Neuronal stem cell (in vitro differentiated cells): ENCODE data around the gene SIK1.
A peak's percentile ranks its signal among the peaks of the same experiment; 100 is the strongest.
"Not testable (repeated sequence)": the region's sequence is repeated elsewhere in the genome, so short reads cannot be mapped to it uniquely, and the experiment has no call there.

Source experiments
- DNase-seq: peaks from one replicate; pipeline ENCODE4 v3.0.0-alpha.2; 2013; ENCODE audit warnings: low spot score
- H2AFZ ChIP-seq: one replicate; pipeline ENCODE4 v1.6.1; 2013; ENCODE audit warnings: mild to moderate bottlenecking, low read length, inconsistent platforms
- H2AK5ac ChIP-seq: 2 replicates; pipeline ENCODE4 v1.6.1; 2013; ENCODE audit warnings: low read depth, mild to moderate bottlenecking, inconsistent platforms, low read length, moderate library complexity, mixed read lengths
- H2BK120ac ChIP-seq: 2 replicates; pipeline ENCODE4 v1.6.1; 2013; ENCODE audit warnings: low read depth, mild to moderate bottlenecking, inconsistent platforms, low read length, moderate library complexity, mixed read lengths
- H2BK12ac ChIP-seq: one replicate; pipeline ENCODE4 v1.6.1; 2013; ENCODE audit warnings: low read length, inconsistent platforms
- H2BK15ac ChIP-seq: 2 replicates; pipeline ENCODE4 v1.6.1; 2013; ENCODE audit warnings: mild to moderate bottlenecking, low read length, inconsistent platforms, mixed read lengths
- H2BK5ac ChIP-seq: one replicate; pipeline ENCODE4 v1.6.1; 2013; ENCODE audit warnings: inconsistent platforms, mild to moderate bottlenecking, low read length, moderate library complexity
- H3K14ac ChIP-seq: one replicate; pipeline ENCODE4 v1.6.1; 2013; ENCODE audit warnings: low read length, inconsistent platforms
- H3K18ac ChIP-seq: 2 replicates; pipeline ENCODE4 v1.6.1; 2013; ENCODE audit warnings: low read length, inconsistent platforms
- H3K23ac ChIP-seq: 2 replicates; pipeline ENCODE4 v1.6.1; 2013; ENCODE audit warnings: low read depth, mild to moderate bottlenecking, mixed read lengths, low read length, inconsistent platforms; ENCODE audit not compliant: poor library complexity
- H3K27ac ChIP-seq: replicated peaks from 3 replicates; pipeline ENCODE4 v1.5.1; 2013; ENCODE audit warnings: low read length, inconsistent platforms
- H3K27me3 ChIP-seq, 3 experiments: 2 replicates each; pipeline ENCODE4 v1.6.1; 2013; ENCODE audit warnings: low read length in 3 of 3, mild to moderate bottlenecking in 2 of 3, inconsistent platforms in 1 of 3, low read depth in 1 of 3, mixed read lengths in 1 of 3, moderate library complexity in 1 of 3; ENCODE audit not compliant: control insufficient read depth in 3 of 3, insufficient read depth in 3 of 3
- H3K36me3 ChIP-seq, 2 donors: replicated peaks in 1 of 2; 2 replicates each; pipeline ENCODE4 v1.6.1; 2013; ENCODE audit warnings: low read length in 2 of 2; ENCODE audit not compliant: control insufficient read depth in 2 of 2, insufficient read depth in 2 of 2
- H3K4ac ChIP-seq: 2 replicates; pipeline ENCODE4 v1.6.1; 2013; ENCODE audit warnings: inconsistent platforms, mild to moderate bottlenecking, low read length, moderate library complexity
- H3K4me1 ChIP-seq, 2 donors: 1 replicate in 1 of 2; 2 replicates in 1 of 2; pipeline ENCODE4 v1.6.1; 2013; ENCODE audit warnings: low read length in 2 of 2, low read depth in 1 of 2; ENCODE audit not compliant: control insufficient read depth in 2 of 2, insufficient read depth in 1 of 2
- H3K4me2 ChIP-seq: one replicate; pipeline ENCODE4 v1.6.1; 2013; ENCODE audit warnings: mild to moderate bottlenecking, low read length, inconsistent platforms; ENCODE audit not compliant: insufficient read depth, poor library complexity, severe bottlenecking
- H3K4me3 ChIP-seq, 2 donors: 2 replicates each; pipeline ENCODE4 v1.5.1; 2013; ENCODE audit warnings: low read length in 2 of 2, mild to moderate bottlenecking in 2 of 2, inconsistent platforms in 1 of 2, moderate library complexity in 1 of 2
- H3K79me1 ChIP-seq: one replicate; pipeline ENCODE4 v1.6.1; 2013; ENCODE audit warnings: low read depth, mild to moderate bottlenecking, inconsistent platforms, low read length, moderate library complexity
- H3K9ac ChIP-seq: one replicate; pipeline ENCODE4 v1.6.1; 2013; ENCODE audit warnings: mild to moderate bottlenecking, low read depth, low read length, inconsistent platforms; ENCODE audit not compliant: poor library complexity
- H3K9me3 ChIP-seq, 2 donors: replicated peaks in 1 of 2; 2 replicates each; pipeline versions ENCODE3 to v1.6.1; 2013; ENCODE audit warnings: low read length in 2 of 2, mild to moderate bottlenecking in 2 of 2, inconsistent platforms in 1 of 2, low read depth in 1 of 2, mixed read lengths in 1 of 2, moderate library complexity in 1 of 2; ENCODE audit not compliant: control insufficient read depth in 2 of 2, insufficient read depth in 1 of 2
- H4K8ac ChIP-seq: one replicate; pipeline ENCODE4 v1.6.1; 2013; ENCODE audit warnings: low read depth, mild to moderate bottlenecking, inconsistent platforms, low read length, moderate library complexity
- H4K91ac ChIP-seq: one replicate; pipeline ENCODE4 v1.6.1; 2013; ENCODE audit warnings: low read length, low read depth, mild to moderate bottlenecking, inconsistent platforms; ENCODE audit not compliant: poor library complexity
- WGBS, 2 donors: extraction: QIAGEN DNeasy Blood & Tissue Kit; methylation state at CpG; one replicate each; pipeline ENCODE4 v1.1.7; 2013; ENCODE audit warnings: missing lambda C conversion rate in 2 of 2, mixed read lengths in 1 of 2; ENCODE audit not compliant: insufficient read length in 2 of 2, insufficient replicate concordance in 1 of 2; ENCODE audit errors: extremely low coverage in 2 of 2; 5-methylcytosine and 5-hydroxymethylcytosine counted together

Gene SIK1

DNA sequence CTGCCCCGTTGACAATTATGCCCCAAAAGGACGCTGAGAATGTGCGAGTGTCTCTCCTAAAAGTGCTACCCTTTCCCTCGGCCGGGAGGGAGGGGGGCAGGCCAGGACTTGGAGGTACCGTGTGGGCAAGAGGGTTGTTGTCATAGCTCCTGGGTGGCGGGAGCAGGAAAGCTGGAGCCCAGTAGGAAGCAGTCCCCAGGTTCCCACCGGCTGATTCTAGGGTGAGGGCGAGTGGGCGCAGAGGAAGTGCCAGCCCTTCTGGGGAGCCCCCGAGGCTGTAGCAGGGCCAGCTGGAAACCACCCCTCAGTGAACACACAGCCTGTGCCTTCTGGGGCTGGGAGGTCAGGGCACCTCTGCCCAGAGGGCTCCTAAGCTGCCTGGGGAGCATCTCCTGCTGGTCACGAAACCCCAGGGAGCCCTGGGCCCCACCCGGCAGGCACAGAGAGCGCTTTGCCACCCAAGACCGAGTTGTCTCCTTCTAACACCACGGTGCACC, 47.3 kb downstream of the SIK1 start:
- H3K4me3 ChIP-seq, DNase-seq, H3K9ac ChIP-seq, H4K8ac ChIP-seq, H3K79me1 ChIP-seq, H3K27me3 ChIP-seq, H3K9me3 ChIP-seq, H2AK5ac ChIP-seq, H3K4ac ChIP-seq, H2BK15ac ChIP-seq, H3K36me3 ChIP-seq, H2BK5ac ChIP-seq, H2BK12ac ChIP-seq, H4K91ac ChIP-seq, H2BK120ac ChIP-seq, H3K14ac ChIP-seq, H3K18ac ChIP-seq, H3K27ac ChIP-seq, H3K4me1 ChIP-seq, H3K4me2 ChIP-seq, H2AFZ ChIP-seq, H3K23ac ChIP-seq: not testable (repeated sequence)
- WGBS, 2 donors, result no CpG with 5 or more reads among the region's 16 CpGs

DNA sequence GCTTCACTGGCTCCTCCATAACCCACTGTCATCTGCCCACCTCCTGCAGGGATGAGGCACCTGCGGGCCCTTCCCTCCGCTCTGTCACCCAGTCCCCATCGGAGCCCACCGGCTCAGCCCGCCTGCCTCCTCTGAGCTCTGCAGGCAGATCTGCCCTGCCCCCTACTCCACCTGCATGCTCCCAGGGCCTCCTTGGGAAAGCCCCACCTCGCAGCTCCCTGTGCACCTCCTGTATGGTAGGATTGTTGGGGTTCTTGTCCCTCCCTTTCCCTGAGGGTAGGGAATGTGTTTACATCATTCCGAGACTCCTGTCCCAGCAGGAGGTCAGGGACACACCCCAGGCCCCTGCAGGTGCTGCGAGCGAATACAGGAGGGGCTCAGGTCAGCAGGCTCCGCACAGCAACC, 50.5 kb downstream of the SIK1 start:
- WGBS, 2 donors, result no CpG with 5 or more reads among the region's 10 CpGs
- H3K18ac ChIP-seq, result no peak overlapping the region
- no peak overlapping the region for H3K4ac ChIP-seq
- H2BK120ac ChIP-seq, result peak overlapping the region; percentile 87
- peak overlapping the region; percentile 94 for H2BK12ac ChIP-seq
- H3K27ac ChIP-seq, result no peak overlapping the region
- H3K9me3 ChIP-seq, result no peaks in the 10 kb centered on the region
- H3K4me2 ChIP-seq, result no peak overlapping the region
- peak overlapping the region; percentile 72 for H4K8ac ChIP-seq
- peak overlapping the region; percentile 21 for H3K9ac ChIP-seq
- no peaks in the 10 kb centered on the region for H3K79me1 ChIP-seq
- no peak overlapping the region for H4K91ac ChIP-seq
- peak overlapping the region; percentile 96 for H2AK5ac ChIP-seq
- no peaks in the 10 kb centered on the region for H3K27me3 ChIP-seq
- no peaks in the 10 kb centered on the region for H3K36me3 ChIP-seq
- no peak for DNase-seq
- H3K14ac ChIP-seq, result no peak overlapping the region
- H2AFZ ChIP-seq, result no peak overlapping the region
- H3K4me3 ChIP-seq, result no peak overlapping the region
- peak overlapping the region; percentile 48 for H2BK5ac ChIP-seq
- H3K23ac ChIP-seq, result no peak overlapping the region
- H2BK15ac ChIP-seq, result peak overlapping the region; percentile 67
- peaks cover 0 to 1% of the 10 kb centered on the region in 2 donors for H3K4me1 ChIP-seq

DNA sequence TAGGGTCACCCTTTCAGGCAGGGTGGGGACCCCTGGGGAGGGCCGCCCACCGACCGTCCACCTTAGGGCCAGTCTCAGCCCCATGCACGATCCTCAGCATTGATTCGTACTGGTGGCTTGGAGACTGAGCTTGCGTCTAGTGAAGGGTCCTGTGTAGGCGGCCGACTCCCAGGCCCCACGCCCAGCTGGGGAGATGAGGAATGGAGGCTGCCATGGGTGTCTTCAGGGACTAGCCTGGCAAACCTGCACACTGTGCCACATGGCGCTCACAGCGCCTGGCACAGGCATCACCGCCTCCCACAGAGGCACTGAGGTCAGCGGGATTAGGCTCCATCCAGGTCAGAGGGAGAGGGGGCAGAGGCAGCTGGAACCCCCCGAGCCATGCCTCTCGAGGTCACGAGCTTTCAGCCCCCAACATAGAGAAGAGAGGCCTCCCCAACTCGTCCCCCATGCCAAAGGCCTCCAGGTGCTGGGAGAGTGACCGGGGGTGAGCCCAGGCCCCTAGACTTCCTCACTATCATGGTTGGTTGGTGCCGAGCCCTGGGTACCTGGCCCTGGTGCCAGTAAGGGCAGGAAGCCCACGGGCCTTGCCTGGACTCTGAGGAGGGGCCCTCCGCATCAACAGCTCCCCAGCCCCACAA, 51.0 kb downstream of the SIK1 start:
- Histone ChIP-seq H3K36me3 (no peaks in the 10 kb centered on the region), H2BK12ac (peak overlapping the region; percentile 94), H4K91ac (no peak overlapping the region), H3K9me3 (no peaks in the 10 kb centered on the region), H3K23ac (no peak overlapping the region), H2BK15ac (peak overlapping the region; percentile 98), H3K4me1 (peaks cover 0 to 4% of the 10 kb centered on the region in 2 donors), H3K27me3 (no peaks in the 10 kb centered on the region), H3K79me1 (no peaks in the 10 kb centered on the region), H3K9ac (no peak overlapping the region), H2AFZ (no peak overlapping the region), H4K8ac (peak overlapping the region; percentile 72), H3K27ac (no peak overlapping the region), H3K4ac (no peak overlapping the region), H2BK5ac (peak overlapping the region; percentile 48), H2AK5ac (peak overlapping the region; percentile 96), H3K4me2 (no peak overlapping the region), H2BK120ac (peak overlapping the region; percentile 98), H3K18ac (peak overlapping the region; percentile 5), H3K14ac (peak overlapping the region; percentile 47), H3K4me3 (no peak overlapping the region)
- WGBS, 2 donors, result no CpG with 5 or more reads among the region's 21 CpGs
- DNase-seq, result no peak

DNA sequence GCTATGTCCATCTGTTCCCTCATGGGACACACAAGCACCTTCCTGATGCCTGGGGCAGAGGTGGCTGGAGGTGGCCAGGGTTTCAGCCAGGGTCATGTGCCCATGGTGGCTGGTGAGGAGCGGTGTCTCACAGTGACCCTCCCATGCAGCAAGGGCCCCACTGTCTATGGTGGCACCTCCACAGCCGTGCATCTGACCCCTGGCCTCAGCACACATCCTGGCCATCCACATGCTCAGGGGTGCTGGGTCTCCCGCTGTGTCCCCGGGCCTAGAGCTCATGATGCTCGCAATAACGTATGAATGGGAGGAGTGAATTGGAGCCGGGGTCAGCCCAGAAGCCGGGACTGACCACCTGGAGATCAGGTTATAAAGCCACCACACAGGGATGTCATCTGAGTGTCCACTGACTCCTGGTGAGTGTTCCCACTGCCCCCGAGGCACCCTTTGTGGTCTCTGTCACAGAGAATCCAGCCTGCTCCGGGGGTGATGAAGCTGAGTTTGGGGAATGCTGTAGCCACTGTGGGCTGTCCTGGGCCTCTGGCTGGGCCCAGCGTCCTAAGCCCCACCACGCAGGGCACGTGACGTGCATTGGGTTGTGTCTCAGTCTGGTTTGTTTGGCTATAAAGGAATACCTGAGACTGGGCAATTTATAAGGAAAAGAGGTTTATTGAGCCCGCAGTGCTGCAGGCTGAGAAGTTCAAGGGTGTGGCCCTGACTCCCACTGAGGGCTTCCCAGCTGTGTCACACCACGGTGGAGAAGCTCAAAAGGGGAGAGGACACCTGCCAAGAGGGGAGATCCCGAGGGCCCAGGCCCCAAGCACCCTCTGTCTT, 51.7 kb downstream of the SIK1 start:
- Histone ChIP-seq H3K9me3 (no peaks in the 10 kb centered on the region), H3K79me1 (no peaks in the 10 kb centered on the region), H2BK5ac (peak overlapping the region; percentile 53), H2AFZ (no peak overlapping the region), H3K9ac (no peak overlapping the region), H4K8ac (no peak overlapping the region), H3K23ac (peak overlapping the region; percentile 85), H2BK120ac (peak overlapping the region; percentile 98), H2BK15ac (peak overlapping the region; percentile 98), H3K27me3 (no peaks in the 10 kb centered on the region), H3K18ac (peak overlapping the region; percentile 76), H4K91ac (no peak overlapping the region), H3K36me3 (no peaks in the 10 kb centered on the region), H3K4ac (no peak overlapping the region), H2BK12ac (peak overlapping the region; percentile 94), H3K4me2 (no peak overlapping the region), H3K14ac (peak overlapping the region; percentile 84), H3K4me1 (peaks cover 0 to 10% of the 10 kb centered on the region in 2 donors), H2AK5ac (peak overlapping the region; percentile 96), H3K27ac (no peak overlapping the region), H3K4me3 (no peak overlapping the region)
- WGBS, 2 donors, result no CpG with 5 or more reads among the region's 17 CpGs
- no peak for DNase-seq
